Erythroblast (primary cell): Measurements from ENCODE around the gene EGFR.

ENCODE experiments used
- DNase-seq, 2 experiments: peaks; one replicate each; lab custom pipeline; 2025; lab: John Stamatoyannopoulos, UW
- GATA1 ChIP-seq: IDR thresholded peaks from 2 replicates; pipeline ENCODE4 v1.6.1; 2011; ENCODE audit warnings: low read depth, mild to moderate bottlenecking, control low read depth, low read length, moderate library complexity
- POLR2A ChIP-seq: IDR thresholded peaks from 2 replicates; pipeline ENCODE4 v1.6.1; 2011; ENCODE audit warnings: mild to moderate bottlenecking, low read length

The EGFR gene

DNA sequence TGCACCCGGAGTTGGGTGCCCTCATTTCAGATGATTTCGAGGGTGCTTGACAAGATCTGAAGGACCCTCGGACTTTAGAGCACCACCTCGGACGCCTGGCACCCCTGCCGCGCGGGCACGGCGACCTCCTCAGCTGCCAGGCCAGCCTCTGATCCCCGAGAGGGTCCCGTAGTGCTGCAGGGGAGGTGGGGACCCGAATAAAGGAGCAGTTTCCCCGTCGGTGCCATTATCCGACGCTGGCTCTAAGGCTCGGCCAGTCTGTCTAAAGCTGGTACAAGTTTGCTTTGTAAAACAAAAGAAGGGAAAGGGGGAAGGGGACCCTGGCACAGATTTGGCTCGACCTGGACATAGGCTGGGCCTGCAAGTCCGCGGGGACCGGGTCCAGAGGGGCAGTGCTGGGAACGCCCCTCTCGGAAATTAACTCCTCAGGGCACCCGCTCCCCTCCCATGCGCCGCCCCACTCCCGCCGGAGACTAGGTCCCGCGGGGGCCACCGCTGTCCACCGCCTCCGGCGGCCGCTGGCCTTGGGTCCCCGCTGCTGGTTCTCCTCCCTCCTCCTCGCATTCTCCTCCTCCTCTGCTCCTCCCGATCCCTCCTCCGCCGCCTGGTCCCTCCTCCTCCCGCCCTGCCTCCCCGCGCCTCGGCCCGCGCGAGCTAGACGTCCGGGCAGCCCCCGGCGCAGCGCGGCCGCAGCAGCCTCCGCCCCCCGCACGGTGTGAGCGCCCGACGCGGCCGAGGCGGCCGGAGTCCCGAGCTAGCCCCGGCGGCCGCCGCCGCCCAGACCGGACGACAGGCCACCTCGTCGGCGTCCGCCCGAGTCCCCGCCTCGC lies at the start of gene EGFR:
TSS of gene EGFR (plus strand) at position 657 of the 830 bp plus-strand sequence. CDS start 261 bp downstream, outside the sequence.
- TF ChIP-seq GATA1 (no peak), POLR2A (no peak)
- no peak for DNase-seq

DNA sequence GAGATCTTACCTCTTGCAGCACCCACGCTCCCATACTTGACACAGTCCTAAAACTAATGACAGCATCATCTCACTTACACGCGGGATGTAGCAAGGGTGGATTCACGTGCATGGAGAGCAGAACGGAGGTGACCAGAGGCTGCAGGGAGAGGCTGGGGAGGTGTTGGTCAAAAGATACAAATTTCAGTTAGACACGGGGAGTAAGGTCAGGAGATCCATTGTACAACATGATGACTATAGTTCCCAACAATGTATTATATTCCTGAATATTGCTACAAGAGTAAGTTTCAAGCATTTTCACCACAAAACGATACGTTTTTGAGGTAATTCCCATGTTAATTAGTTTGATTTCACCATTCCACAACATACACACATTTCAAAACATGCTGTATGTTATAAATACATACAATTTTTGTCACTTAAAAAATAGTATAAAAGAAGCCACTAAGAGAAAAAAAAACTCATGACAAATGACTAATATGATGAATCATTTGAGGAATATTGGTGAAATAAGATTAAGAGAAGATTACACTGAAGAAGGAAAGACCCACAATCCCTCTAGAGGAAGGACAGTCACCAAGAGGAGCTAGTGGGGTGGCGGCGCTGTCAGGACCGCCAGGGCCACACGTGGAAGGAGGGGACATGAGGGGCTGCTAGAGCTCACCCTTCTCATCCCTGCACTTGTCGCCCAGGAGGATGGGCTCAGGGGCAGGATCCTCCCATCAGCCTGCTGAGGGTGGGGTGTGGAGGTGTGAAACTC lies 49.4 kb upstream of the EGFR start:
- TF ChIP-seq GATA1: no peak
- no peak for DNase-seq

DNA sequence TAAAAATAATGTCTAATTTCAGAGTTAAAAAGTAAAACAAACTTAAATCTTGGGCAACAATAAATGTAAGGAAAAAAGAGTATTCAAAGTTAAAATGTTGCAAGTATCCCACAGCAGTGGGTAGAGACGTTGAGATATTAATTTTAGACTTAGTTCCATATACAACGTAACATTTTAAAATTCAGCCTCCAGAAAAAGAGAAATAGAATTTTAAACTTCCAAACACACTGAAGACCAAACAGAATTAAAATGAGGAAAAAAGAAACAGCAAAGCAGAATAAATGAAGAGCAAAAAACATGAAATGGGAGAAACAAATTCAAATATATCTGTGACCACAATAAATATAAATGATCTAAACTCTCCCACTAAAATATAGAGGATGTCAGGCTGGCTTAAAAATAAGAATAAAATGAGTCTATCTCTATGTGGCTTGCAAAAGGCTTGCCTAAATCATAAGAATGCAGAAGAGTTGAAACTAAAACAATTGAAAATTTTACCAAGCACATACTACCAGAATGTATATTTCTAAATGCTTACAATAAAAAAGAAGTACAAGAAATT lies 46.0 kb upstream of the EGFR start:
- TF ChIP-seq GATA1 (no peak), POLR2A (no peak)
- no peak for DNase-seq

DNA sequence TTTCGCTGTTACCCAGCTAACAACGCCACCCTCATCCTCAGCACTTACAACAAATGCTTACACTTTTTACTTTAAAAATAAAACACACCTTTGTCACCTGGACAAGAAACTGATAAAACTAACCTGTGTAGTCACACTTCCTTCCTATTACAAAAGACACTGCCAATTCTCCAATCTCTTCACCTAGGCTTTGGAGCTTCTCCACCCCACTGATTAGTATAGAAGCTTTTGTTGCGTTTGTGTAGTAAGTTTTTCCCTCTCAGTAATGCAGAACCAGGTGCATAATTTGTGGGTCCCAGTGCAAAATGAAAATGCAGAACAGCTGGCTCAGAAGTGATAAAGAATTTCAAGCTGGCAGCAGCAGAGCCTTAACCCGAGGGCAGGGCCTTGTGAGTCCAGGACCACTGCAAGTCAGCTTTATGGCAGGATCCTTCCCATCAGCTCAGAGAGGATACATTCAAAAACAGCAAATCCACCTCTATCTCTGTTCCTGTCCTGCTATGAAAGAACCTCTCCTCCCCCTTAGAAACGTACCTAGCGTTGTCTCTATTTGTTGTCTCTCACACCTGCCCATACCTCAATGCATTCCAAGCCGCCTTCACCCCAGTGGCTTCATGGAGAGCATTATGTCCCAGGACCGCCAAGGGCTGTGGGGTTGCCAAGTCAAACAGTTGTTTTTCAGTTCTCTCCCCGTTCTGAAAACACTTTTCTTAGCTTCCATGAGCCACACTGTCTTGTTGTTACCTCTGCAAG lies 40.3 kb upstream of the EGFR start:
- TF ChIP-seq GATA1 (no peak), POLR2A (no peak)
- no peak for DNase-seq

DNA sequence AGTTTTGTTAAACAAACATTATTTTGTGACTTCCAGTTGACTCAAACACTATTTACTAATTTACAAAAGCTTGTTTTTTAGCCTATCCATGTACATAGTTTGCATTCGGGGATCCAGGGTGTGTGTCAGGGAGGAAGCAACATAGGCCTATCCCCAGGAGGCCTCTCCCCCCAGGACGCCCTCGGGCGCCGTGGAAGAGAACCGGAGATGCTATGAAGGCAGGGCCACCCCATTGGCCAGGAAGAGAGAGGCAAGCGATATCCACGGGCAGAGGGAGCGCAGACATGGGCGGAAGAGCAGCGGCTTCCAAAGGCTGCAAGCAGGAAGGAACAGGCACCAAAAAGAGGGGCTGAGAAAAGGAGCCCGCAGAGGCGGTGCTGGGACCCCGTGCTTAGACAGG lies 38.3 kb upstream of the EGFR start:
- DNase-seq: no peak

DNA sequence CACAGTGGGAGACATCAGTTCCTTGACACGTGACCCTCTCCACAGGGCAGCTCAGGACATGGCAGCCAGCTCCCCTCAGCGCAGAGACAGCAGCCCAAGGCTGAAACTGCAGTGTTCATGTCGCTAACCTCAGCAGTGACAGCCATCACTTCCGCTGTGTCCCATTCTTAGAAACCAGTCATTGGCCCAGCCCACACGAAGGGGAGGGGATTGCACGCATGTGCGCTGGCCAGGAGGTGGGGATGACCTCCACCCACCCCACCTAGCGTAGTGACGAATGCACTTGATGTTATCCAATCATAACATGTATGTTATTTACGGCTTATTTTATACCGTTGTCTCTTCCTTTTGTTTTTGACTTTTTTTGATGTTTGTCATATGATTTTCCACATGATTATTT lies 36.9 kb upstream of the EGFR start:
- no peak for DNase-seq
- TF ChIP-seq GATA1 (no peak), POLR2A (no peak)

More for the DNA sequence above, 38.3 kb upstream of the EGFR start:
- TF ChIP-seq POLR2A (no peak), GATA1 (no peak)

DNA sequence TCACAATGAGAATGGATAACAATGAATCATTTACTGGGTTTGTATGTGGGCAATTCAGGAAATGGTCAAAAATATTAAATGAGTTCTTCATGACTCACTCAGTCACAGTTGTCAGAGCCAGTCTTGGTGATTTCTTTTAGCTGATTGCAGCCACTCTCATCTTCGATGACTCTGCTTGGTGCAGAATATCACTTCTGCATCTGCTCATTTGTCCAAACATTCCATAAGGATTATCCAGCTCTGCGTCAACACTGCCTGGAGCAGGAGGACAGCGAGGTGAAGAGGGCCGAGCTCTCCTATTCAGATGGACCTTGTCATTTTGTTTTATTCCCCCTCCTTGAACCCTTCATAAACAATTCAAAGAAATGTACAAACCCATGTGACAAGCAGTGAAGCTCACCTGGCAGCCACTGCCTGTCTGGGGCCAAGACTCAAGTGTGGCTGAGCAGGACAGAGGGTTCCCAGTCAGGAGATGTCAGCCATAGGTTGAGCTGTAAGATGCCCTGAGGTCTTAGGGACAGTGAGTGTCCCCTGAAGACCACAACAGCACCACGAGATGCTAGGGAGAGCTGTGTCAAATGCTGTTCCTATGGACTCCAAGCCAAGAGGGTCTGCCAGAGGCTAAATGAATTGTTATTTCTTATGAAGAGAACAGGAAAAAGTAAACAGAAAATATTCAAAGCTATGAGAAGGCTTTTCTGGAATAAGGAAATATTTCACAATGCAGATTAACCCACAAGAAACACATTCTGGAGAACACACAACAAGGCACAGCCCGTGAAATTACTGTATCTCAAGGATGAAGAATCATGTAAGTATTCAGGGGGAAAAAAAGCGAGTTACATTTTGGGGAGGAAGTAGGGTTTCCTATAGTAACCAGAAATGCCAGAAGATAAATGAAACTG lies 33.1 kb upstream of the EGFR start:
- TF ChIP-seq GATA1 (no peak), POLR2A (no peak)
- no peak for DNase-seq

DNA sequence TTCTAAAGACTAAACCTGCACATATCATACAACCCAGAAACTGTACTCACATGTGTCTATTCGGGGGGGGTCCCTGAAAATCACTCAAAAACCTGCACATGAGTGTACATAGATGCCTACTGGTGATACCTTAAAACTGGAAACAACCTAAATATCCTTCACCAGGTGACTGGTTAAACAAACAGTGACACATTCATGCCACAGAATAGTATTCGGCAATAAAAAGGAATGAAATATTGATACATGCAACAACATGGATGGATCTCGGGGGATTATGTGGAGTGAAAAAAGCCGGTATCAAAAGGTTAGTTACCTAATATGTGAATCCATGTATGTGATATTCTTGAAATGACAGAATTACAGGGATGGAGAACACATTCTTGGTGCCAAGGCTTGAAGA lies 32.1 kb upstream of the EGFR start:
- TF ChIP-seq POLR2A (no peak), GATA1 (no peak)
- DNase-seq: no peak

DNA sequence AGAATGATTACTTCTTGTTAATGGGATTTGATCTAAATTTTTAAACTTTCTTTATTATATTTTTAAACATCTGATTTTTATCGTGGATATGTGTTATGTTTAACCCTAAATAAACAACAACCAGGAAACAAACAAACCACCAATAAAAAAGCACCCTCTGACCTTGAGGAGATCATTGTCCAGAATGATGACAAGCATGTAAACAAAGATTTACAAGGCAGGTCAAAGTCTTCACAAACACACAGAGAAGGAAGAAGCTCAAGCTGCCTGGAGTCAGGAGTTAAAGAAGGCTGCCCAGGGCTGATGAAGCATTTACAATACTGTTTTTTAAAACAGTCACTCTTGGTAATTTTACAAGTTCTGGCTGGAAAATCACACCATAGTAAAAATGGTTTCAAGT lies 31.0 kb upstream of the EGFR start:
- no peak for TF ChIP-seq GATA1
- DNase-seq: no peak

DNA sequence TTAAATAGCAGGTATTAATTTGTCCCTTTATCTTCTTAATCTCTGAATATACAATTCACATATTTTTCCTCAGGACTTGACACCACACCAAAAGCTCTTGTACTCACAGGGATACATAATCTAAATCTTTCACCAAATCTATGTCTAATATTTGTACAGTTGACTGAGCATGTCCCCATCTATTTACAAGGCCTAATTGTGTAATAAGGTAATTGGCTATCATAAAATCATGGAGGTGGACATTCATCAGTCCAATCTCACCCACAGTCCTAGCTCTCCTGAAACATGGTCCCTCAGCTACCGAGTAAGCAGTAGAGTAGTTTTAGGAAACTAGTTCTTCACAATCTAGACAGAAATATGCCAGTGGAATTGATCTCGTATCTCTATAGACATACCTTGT lies 30.3 kb upstream of the EGFR start:
- DNase-seq: no peak
- TF ChIP-seq POLR2A (no peak), GATA1 (no peak)

DNA sequence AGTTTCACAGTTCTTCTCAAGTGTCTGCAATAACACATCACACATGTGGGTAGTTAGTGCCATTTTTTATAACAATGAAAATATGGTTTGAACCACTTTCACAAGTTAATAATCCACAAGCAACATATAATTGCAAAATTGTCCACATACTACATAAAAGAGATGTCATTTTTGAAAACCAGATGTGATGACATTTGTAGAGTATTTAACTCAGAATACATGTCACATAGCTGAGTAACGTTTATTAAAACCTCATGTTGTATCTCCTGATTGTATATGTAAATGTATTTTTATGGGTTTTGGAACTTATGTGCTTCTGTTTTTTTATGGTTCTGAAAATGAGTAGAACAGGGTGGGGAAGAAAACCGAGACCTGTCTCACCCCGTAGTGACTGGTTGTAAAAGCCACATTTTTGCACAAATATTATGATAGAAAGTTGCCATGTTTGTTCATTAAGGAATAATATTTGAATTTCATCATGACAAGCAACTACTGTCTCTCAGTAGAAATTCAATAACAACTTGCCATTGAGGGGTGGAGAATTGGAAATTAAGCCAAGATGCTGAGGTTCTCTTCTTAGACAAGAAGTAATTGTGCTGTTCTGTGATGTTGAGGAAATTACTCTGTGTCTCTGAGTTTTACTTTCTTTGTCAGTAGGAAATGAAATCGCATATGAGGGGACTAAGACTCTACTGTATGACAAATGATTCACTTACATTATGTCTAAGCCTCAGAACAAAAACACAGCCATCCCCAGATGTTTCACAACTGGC lies 29.2 kb upstream of the EGFR start:
- no peak for DNase-seq
- TF ChIP-seq POLR2A: no peak
- no peak for TF ChIP-seq GATA1

DNA sequence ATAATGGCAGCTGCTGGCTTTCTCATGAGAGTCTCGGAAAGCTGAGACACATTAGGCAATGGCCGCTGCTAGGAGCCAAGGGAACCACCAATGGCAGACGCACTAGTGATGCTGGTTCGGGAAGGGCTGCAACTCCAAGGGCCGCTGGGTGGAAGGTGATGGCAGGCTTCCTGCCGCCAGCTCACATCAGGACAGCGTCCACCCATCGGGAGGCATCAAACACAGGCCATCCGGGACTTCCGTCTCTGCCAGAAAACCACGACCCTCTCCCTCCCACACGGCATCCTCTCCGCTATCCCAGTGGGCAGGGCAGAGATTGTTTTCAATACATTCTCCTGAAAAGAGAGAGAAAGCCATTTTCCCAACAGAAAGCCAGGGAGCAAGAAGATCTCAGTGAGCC lies 27.5 kb upstream of the EGFR start:
- DNase-seq: no peak
- TF ChIP-seq GATA1 (no peak), POLR2A (no peak)
